GM21381 (cell line): ENCODE measurements around the gene LAMA5.

ENCODE experiments used
- ATAC-seq: cut with Tn5 transposase; IDR thresholded peaks from one replicate; pipeline ENCODE4 v1.9.1; 2021; ENCODE audit warnings: mild to moderate bottlenecking, moderate library complexity; ENCODE audit not compliant: unreplicated experiment

LAMA5 gene

GRCh38 chr20:62360854-62361798 lies 6.0 kb downstream of the LAMA5 start:
- ATAC-seq, result no peak

- ATAC-seq, result no peak
Measured at GRCh38 chr20:62359491-62360121, 7.5 kb downstream of the LAMA5 start.

GRCh38 chr20:62359043-62359490 lies 8.0 kb downstream of the LAMA5 start:
- no peak for ATAC-seq

GRCh38 chr20:62358171-62359042 lies 8.7 kb downstream of the LAMA5 start:
- ATAC-seq, result no peak

- ATAC-seq, result no peak
Measured at GRCh38 chr20:62357681-62358080, 9.4 kb downstream of the LAMA5 start.

- ATAC-seq, result no peak
Measured at GRCh38 chr20:62357187-62357667, 9.9 kb downstream of the LAMA5 start.

GRCh38 chr20:62356589-62357186 lies 10.4 kb downstream of the LAMA5 start:
- ATAC-seq, result no peak

- no peak for ATAC-seq
Measured at GRCh38 chr20:62355878-62356588, 11.1 kb downstream of the LAMA5 start.

- no peak for ATAC-seq
Measured at GRCh38 chr20:62355516-62355877, 11.6 kb downstream of the LAMA5 start.

GRCh38 chr20:62354811-62355341 lies 12.2 kb downstream of the LAMA5 start:
- no peak for ATAC-seq

- ATAC-seq, result no peak
Measured at GRCh38 chr20:62354031-62354808, 12.9 kb downstream of the LAMA5 start.

GRCh38 chr20:62353289-62354030 lies 13.7 kb downstream of the LAMA5 start:
- no peak for ATAC-seq

GRCh38 chr20:62352402-62353288 lies 14.5 kb downstream of the LAMA5 start:
- ATAC-seq, result no peak

- ATAC-seq, result no peak
Measured at GRCh38 chr20:62351469-62352401, 15.4 kb downstream of the LAMA5 start.

GRCh38 chr20:62350629-62351422 lies 16.3 kb downstream of the LAMA5 start:
- no peak for ATAC-seq
